GM18526 (cell line): Measurements from ENCODE around the gene PSMC3IP.

Experiments used
- POLR2A ChIP-seq: IDR thresholded peaks from 3 replicates; pipeline ENCODE4 v1.6.1; 2011; ENCODE audit not compliant: insufficient read length; ENCODE audit errors: extremely low read depth

The PSMC3IP gene, protein sequence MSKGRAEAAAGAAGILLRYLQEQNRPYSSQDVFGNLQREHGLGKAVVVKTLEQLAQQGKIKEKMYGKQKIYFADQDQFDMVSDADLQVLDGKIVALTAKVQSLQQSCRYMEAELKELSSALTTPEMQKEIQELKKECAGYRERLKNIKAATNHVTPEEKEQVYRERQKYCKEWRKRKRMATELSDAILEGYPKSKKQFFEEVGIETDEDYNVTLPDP

DNA sequence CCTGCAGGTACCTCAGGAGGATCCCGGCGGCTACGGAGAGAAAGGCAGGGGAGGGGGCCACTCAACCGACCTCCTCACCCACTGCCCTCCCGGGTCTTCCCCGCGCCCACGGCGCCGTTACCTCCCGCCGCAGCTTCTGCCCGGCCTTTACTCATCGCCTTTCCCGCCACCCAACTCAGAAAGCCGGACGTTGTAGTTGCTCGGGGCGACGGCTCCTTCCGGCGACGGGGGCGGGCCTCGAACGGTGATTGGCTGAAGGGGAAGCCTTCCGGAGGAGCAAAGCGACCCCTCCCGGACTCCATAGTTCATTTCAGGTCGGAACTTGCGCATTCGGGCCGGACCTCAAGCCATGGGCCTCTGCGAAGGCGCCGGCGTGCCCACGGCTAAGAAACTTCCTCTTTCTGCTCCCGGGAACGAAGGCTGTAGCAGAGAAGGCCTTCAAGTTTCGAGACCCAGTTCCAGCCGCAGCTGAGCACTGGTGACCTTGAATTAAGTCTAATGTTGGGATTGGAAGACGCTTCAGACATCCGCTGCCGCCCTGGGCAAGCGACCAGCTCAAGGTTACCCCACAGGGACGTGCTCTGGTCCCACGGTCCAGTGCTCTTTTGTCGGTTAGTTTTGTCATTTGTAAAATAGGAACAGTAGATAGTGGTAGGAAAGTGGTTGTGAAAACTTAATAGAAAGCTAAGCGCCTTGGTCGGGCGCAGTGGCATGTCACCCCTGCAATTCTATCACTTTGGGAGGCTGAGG lies at the start of gene PSMC3IP:
TSS of gene PSMC3IP (minus strand) at position 198 of the 750 bp plus-strand sequence. CDS start at position 155, 43 bp downstream.
- peak; percentile 82 for TF ChIP-seq POLR2A

DNA sequence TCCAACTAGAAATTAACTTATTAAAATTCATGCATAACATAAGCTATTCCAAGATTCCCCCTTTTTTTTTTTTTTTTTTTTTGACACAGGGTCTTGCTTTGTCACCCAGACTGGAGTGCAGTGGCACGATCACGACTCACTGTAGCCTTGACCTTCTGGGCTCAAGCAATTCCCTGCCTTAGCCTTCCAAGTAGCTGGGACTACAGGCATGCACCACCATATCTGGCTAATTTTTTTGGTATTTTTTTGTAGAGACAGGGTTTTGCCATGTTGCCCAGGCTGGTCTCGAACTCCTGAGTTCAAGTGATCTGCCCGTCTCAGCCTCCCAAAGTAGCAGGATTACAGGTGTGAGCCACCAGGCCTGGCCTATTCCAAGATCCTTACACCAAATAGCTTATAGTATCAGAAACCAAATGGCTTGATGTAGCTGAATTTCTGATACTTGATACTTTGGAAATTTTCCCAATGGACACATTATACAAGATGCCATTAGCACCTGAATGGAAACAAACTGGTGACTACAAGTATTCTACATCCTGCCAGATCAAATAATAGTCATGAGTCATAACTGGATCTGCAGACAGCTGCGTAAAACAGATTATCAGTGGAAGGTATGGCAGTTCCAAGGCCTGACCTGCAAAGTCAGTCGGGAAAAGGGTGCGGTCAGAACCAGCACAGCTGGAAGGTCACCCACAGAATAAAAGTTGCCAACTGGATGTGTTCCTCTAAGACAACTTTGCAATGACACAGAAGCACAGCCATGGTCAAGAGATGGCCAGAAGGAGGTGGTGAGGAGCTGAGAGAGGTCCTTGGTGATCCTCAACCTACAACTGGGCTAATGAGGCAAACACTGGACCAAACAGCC lies 46.4 kb upstream of the PSMC3IP start:
- no peak for TF ChIP-seq POLR2A

DNA sequence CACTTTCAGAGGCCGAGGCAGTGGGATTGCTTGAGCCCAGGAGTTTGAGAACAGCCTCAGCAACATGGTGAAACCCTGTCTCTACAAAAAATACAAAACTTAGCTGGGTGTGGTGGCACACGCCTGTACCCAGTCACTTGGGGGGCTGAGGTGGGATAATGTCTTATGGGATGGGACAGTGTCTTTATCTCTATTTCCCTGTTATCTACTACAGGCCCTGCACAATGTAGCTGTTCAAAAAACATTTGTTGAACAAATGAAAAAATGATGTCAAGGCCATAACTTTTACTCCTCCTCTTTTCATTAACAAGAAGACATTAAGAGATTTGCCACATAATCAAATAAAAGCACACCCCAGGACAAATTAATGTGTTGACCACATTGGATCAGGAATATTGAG lies 45.7 kb upstream of the PSMC3IP start:
- TF ChIP-seq POLR2A: no peak

DNA sequence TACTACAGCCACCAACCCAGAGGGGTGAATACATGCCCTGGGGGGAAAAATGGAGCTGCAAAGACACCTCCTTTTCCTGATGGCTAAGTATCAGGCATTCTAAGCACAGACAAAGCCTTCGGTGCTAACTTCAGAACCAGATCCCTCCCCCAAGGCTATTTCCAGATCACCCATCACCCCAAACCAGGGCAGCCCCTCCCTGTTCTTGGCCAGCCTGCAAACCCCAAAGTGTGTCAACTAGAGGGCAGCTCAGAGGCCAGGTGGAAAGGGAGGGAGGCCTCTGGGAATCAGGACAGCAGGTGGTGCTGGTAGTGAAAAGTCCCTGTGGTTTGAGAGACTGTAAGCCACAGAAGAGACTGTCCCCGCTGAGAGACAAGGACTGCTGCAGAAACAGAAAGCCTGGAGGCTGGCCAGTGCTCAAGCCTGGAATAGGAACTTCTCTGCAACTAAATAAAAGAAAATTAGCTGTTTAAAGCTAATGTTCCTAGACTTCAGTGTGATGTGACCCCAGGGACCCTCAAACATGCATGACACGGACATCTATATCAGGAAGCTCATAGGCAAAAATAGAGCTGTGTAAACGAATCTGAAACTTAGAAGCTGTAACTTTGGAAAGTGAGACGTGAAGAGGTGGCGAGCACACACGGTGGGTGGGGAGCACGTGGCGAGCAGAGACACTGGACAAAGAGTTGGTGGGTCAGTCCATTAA lies 41.1 kb upstream of the PSMC3IP start:
- peak; percentile 53 for TF ChIP-seq POLR2A

DNA sequence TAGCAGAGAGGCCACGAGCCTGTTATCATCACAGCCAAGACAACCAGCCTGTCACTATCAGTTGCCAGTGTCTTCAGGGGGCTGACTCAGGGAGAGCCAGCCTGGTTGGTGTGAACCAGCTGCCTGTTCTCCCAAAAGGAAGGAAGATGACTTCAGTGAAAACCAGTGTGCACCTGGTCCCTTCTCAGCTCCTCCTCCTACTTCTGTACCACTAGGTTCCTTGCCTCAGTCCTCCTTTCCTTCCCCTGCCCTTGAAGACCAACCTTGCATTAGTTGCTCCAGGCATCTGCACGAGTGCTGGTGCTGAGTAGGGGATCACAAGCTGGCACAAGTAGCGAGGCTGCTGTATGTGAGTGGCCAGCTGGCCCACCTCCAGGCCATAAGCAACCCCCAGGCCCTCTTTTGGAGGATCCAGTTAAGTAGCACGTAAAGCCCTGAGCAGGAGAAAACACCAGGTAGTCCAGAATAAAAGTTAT lies 40.5 kb upstream of the PSMC3IP start:
- TF ChIP-seq POLR2A: peak; percentile 55

DNA sequence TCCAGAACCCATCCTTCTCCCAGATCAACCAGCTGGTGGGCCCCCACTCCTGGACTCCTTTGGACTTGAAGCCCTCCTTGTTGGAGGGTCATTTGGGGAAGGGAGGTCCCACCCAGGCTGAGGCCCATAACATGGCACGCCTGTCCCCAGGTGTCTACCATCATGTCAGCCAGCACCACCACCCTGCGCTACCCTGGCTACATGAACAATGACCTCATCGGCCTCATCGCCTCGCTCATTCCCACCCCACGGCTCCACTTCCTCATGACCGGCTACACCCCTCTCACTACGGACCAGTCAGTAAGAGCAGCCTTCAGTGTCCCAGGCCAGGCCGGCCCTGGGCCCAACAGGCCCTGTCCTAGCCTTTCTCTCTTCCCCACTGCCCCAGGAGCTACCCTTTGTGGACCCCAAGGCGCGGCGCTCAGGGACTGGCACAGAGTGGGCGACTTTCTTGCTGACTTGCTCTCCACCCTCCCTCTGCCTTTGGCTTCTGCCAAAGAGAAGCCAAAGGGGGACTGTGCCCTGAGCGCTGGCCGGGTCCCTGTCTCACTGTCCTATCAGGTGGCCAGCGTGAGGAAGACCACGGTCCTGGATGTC lies 36.3 kb upstream of the PSMC3IP start:
- no peak for TF ChIP-seq POLR2A

DNA sequence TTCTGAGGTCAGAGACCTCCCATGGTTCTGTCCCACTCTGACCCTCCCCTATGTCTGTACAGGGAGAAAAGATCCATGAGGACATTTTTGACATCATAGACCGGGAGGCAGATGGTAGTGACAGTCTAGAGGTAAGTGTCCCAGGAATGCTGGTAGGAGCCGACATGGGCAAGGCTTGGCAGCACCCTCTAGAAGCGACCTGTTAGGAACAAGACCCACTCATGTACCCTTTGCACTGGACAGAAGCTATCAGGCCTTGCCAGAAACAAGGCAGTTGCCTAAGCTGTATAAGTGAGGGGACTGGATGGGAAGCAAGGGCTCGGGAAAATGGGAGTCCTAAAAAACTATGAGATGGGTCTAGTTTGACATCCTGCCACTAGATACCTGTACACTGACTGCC lies 34.5 kb upstream of the PSMC3IP start:
- TF ChIP-seq POLR2A: no peak

DNA sequence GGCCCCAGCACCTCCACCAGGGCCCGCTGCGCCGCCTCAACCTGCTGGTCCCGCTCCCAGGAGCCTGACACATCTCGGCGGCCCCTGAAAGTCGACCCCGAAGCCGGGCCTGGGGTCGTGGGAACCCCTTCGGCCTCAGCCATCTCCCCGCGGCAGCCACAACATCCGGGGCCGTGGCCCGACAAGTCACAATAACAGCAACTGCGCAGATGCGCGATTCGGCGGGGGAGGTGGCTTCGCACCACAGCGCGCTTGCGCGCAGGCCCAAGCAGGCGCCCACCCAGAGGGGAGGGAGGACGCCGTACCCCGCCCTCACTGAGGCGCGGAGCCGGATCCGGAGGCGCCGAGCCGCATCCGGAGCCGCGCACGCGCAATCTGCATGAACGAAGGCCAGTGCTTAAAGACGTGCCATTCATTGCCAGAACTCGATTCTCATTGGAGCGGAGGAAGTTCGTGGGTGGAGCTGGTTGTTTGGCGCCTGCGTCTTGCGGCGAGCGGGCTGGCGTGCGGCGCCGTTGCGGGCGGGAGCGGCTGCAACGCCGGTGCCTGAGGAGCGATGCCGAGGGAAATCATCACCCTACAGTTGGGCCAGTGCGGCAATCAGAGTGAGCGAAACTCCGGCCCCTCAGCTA lies 31.8 kb upstream of the PSMC3IP start, which contains the start of the genes RETREG3 and TUBG1:
TSS of gene RETREG3 (minus strand) at position 193 of the 632 bp plus-strand sequence. CDS start at position 143, 50 bp downstream.
TSS of gene TUBG1 (plus strand) at position 502 of the 632 bp plus-strand sequence. CDS start at position 557, 55 bp downstream.
- TF ChIP-seq POLR2A: peak; percentile 81

DNA sequence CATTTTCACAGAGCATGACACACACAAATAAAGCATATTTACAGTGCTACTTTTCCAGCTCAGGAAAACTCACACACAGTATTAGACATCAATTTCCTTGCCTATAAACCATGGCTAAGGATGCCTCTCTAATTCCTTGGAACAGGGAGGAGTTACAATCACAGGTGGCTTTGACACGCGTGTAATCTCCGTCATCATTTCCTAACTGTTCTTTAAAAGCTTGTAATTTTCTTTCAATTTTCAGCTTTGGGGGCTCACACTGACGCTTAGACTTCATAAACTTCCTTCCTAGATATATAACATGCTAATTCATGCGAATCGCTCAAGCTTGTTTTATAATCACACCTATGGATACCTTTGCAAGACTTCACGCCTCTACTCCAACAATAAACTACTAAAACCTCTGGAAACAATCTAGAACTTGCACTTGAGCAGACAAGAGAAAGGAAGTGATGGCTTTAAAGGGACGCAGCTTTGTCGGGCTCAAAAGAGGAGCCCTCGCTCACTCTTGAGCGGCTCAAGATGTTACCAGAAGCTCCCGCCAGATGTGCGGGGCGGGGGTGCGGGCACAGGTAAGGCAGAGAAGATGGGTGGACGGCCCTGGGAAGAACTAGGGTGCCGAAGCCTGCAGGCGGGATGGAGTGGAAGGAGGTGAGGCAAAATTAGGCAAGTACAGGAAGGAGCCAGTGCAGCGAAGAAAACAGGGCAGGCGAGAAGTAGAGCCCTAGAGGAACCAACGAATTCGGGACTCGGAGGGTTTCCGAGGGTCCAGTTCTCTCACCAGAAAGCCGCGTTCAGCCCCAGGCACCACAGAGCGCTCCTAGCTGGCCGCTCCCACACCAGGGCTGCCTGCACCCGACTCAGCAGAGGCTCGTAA lies 31.0 kb upstream of the PSMC3IP start:
- no peak for TF ChIP-seq POLR2A

DNA sequence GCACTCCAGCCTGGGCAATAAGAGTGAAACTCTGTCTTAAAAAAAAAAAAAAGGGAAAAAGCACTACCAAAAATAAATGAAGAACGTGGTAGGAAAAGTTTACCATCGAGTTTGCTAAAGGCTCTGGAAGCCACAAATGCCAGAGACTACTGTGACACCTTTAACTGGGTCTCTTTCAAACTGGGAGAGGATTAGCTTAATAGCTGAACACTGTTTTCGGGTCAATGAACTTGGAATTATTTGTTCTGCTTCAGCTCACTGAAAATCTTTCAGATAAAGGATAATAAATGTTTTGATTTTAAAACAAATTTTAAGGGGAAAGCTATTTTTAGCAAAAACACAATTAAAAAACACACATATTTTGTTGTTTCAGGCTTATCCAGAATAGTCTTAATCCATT lies 30.2 kb upstream of the PSMC3IP start:
- no peak for TF ChIP-seq POLR2A

DNA sequence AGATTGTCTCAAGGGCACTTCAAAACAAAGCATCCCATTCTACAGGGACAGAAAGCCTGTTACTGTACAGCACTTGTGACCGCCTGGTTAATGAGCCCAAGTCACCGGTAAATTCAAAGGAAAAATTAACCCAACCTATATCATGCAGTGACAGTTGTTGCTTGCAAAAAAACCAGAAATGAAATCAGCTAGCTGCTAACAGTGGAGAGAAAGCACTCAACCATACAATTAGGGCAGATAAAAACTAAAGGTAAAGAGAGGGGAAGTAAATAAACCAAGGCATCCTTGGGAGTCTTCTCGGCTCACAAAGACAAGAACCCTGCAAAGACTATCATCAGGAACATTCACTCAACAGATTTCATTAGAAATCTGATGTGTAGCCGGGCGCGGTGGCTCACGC lies 25.8 kb upstream of the PSMC3IP start:
- no peak for TF ChIP-seq POLR2A

DNA sequence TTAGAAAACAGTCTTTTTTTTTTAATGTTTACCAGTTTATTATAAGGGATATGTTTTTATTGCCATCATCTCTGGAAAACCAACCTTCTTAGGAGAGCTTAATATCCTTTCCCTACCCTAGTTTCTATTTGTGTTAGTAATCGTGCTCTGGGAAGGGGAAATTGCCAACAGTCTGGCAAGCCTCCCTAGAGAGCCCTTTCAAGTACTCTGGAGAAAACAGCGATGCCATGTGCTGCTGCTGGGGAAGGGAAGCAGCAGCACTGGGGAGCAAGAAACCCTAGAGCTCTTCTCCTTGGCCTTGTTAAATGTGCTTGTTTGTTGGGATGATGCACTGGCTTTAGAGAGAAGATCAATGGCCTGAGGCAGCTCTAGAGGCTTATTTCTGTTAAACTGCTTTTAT lies 21.4 kb upstream of the PSMC3IP start:
- no peak for TF ChIP-seq POLR2A

DNA sequence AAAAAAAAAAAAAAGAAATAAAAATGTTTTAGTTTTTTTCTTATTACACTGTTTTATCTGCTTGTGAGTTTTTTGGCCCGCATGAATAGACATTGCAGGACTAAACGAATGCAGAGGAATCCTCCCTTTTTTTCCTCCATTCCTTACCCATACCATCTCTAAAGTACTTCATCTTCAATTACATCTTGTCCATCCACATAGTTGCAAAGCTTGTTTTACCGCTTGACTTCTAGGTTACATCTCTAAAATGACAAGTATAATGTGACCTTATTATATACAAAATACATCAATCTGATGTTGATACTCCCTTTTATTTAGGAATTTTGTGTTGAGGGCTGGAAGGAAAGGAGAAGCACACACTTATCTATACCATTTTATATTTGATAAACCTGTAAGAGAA lies 18.9 kb upstream of the PSMC3IP start:
- no peak for TF ChIP-seq POLR2A
